HepG2 (cell line): ENCODE measurements around the gene CCNF. TPM values are rescaled to one million over a fixed set of nuclear protein-coding genes. Genes with fewer than 3 reads are reported as not detected.
A peak's percentile ranks its signal among the peaks of the same experiment; 100 is the strongest.

Source experiments
- ATF5 ChIP-seq: sonication (generic); formaldehyde crosslinking; IDR thresholded peaks from 2 replicates; pipeline ENCODE4 v1.4.0; 2020; ENCODE audit warnings: mild to moderate bottlenecking, low read depth, missing genetic modification reagents
- HMGXB3 ChIP-seq: sonication (generic); formaldehyde crosslinking; IDR thresholded peaks from 2 replicates; pipeline ENCODE4 v1.4.0; 2020; ENCODE audit warnings: missing genetic modification reagents, borderline replicate concordance
- HNF4G ChIP-seq, 2 experiments: sonication (generic) in 1 of 2; formaldehyde crosslinking in 1 of 2; IDR thresholded peaks; 2 replicates each; pipeline versions ENCODE4 v1.4.0 to v1.6.1; 2011 to 2020; ENCODE audit warnings: borderline replicate concordance in 2 of 2, low read depth in 2 of 2, mild to moderate bottlenecking in 2 of 2, low read length in 1 of 2, missing genetic modification reagents in 1 of 2, moderate library complexity in 1 of 2
- MLLT10 ChIP-seq: sonication (generic); formaldehyde crosslinking; IDR thresholded peaks from 2 replicates; pipeline ENCODE4 v1.4.0; 2020; ENCODE audit warnings: missing genetic modification reagents
- NKX3-1 ChIP-seq: sonication (generic); formaldehyde crosslinking; IDR thresholded peaks from 2 replicates; pipeline ENCODE4 v1.5.0; 2020; ENCODE audit warnings: missing genetic modification reagents
- PREB ChIP-seq: sonication (generic); formaldehyde crosslinking; IDR thresholded peaks from 2 replicates; pipeline ENCODE4 v1.4.0; 2020; ENCODE audit warnings: missing genetic modification reagents
- SIN3A ChIP-seq: IDR thresholded peaks from 2 replicates; pipeline ENCODE4 v1.6.1; 2011; ENCODE audit warnings: low read depth, mild to moderate bottlenecking, control low read depth, low read length, borderline replicate concordance
- SMARCC2 ChIP-seq: fragments of 450-650 bp; IDR thresholded peaks from 2 replicates; pipeline ENCODE4 v1.6.1; 2017; ENCODE audit warnings: antibody characterized with exemption, mild to moderate bottlenecking
- TAF1 ChIP-seq: sonication (generic); formaldehyde crosslinking; IDR thresholded peaks from 2 replicates; pipeline ENCODE4 v1.4.0; 2020; ENCODE audit warnings: missing genetic modification reagents
- ZNF431 ChIP-seq: sonication (generic); formaldehyde crosslinking; IDR thresholded peaks from 2 replicates; pipeline ENCODE4 v1.9.0; 2022; ENCODE audit warnings: missing genetic modification reagents, low read depth, mild to moderate bottlenecking, borderline replicate concordance
- ZNF577 ChIP-seq: sonication (generic); formaldehyde crosslinking; IDR thresholded peaks from 2 replicates; pipeline ENCODE4 v1.4.0; 2020; ENCODE audit warnings: mild to moderate bottlenecking, low read depth, missing genetic modification reagents, borderline replicate concordance
- ZNF607 ChIP-seq: sonication (generic); formaldehyde crosslinking; IDR thresholded peaks from 2 replicates; pipeline ENCODE4 v1.5.1; 2020; ENCODE audit warnings: missing genetic modification reagents, mild to moderate bottlenecking, borderline replicate concordance
- ZNF609 ChIP-seq: sonication (generic); formaldehyde crosslinking; IDR thresholded peaks from 2 replicates; pipeline ENCODE4 v1.4.0; 2020; ENCODE audit warnings: mild to moderate bottlenecking, missing genetic modification reagents, borderline replicate concordance
- ZNF670 ChIP-seq: sonication (generic); formaldehyde crosslinking; IDR thresholded peaks from 2 replicates; pipeline ENCODE4 v1.8.0; 2022; ENCODE audit warnings: mild to moderate bottlenecking, missing genetic modification reagents, borderline replicate concordance
- ZNF766 ChIP-seq: sonication (generic); formaldehyde crosslinking; IDR thresholded peaks from 2 replicates; pipeline ENCODE4 v1.5.0; 2020; ENCODE audit warnings: missing genetic modification reagents, borderline replicate concordance
- ZSCAN30 ChIP-seq: sonication (generic); formaldehyde crosslinking; IDR thresholded peaks from 2 replicates; pipeline ENCODE4 v1.5.0; 2020; ENCODE audit warnings: mild to moderate bottlenecking, missing genetic modification reagents
- polyA plus RNA-seq, 8 experiments: library from polyadenylated mRNA; depleted of rRNA in 3 of 8; stranded (reverse) in 7 of 8; unstranded in 1 of 8; fragments of >200 nt; fragmentation: Illumina TruSeq in 4 of 8; extraction: Trizol in 4 of 8; gene quantifications; 2 replicates each; pipeline versions ENCODE4 v1.2.1 to v1.2.3, GENCODE V29; 2011 to 2016; ENCODE audit warnings: low read depth in 4 of 8, missing spikeins in 1 of 8, mixed read lengths in 1 of 8; ENCODE audit not compliant: insufficient read depth in 1 of 8
- total RNA-seq, 5 experiments: library from RNA; depleted of rRNA; stranded (reverse); fragments of >200 nt; fragmentation: Illumina TruSeq; extraction: Trizol; gene quantifications; 2 replicates each; pipeline ENCODE4 v1.2.3, GENCODE V29; 2016; ENCODE audit warnings: low read depth in 1 of 5

Gene CCNF
- total and polyA plus RNA-seq, 2 of the 13 experiments (the other 11 are each of a cell fraction or from before 2014, with no cell fraction given) = 6.4 to 22.8 TPM

GRCh38 chr16:2475413-2476344, 46.4 kb downstream of the CCNF start (continued):
- TF ChIP-seq ATF5 (CRISPR knock-in tag) = no peak
- no peak for TF ChIP-seq TAF1 (CRISPR knock-in tag)
- 0 out of 2 replicates have a peak, but pooled peaks have one; percentile 38 for TF ChIP-seq ZNF609 (CRISPR knock-in tag)
- TF ChIP-seq SIN3A = peak; percentile 45; the same call in 1 of the 2 replicates
- TF ChIP-seq ZNF670 (CRISPR knock-in tag) = no peak
- TF ChIP-seq ZNF577 (CRISPR knock-in tag) = no peak
- no peak for TF ChIP-seq HMGXB3 (CRISPR knock-in tag)
- TF ChIP-seq SMARCC2 = no peak
- no peak for TF ChIP-seq ZNF431 (CRISPR knock-in tag)
- no peak for TF ChIP-seq PREB
- TF ChIP-seq ZSCAN30 (CRISPR knock-in tag) = no peak
- TF ChIP-seq MLLT10 (CRISPR knock-in tag) = no peak
- 0 out of 2 replicates have a peak, but pooled peaks have one; percentile 6 for TF ChIP-seq ZNF766
- no peak for TF ChIP-seq HNF4G (IDR thresholded peaks at IDR 0.05; ENCODE audit: borderline replicate concordance, low read depth, low read length)
- TF ChIP-seq HNF4G (CRISPR knock-in tag; IDR thresholded peaks at IDR 0.05; ENCODE audit: borderline replicate concordance, low read depth) = no peak
- no peak for TF ChIP-seq ZNF607 (CRISPR knock-in tag)
- TF ChIP-seq NKX3-1 (CRISPR knock-in tag) = no peak
